Lower leg skin (tissue), 4 donors: ENCODE results near the gene MXD1. TPM values are rescaled to one million over a fixed set of nuclear protein-coding genes. Genes with fewer than 3 reads are reported as not detected.
"Not testable (repeated sequence)": the region's sequence is repeated elsewhere in the genome, so short reads cannot be mapped to it uniquely, and the experiment has no call there.

Experiments
- DNase-seq, 2 donors: peaks; one replicate each; pipeline ENCODE4 v3.0.0-alpha.2; 2019; ENCODE audit warnings: low spot score in 2 of 2
- H3K4me3 ChIP-seq: fragments of 200-600 bp; sonication (generic); 2 replicates; pipeline ENCODE4 v1.5.1; 2017; ENCODE audit warnings: mild to moderate bottlenecking, low read depth; ENCODE audit not compliant: poor library complexity, severe bottlenecking
- POLR2A ChIP-seq, 2 donors: fragments of 450-650 bp; IDR thresholded peaks; one replicate each; pipeline ENCODE4 v1.6.1; 2016 to 2017; ENCODE audit warnings: antibody characterized with exemption in 2 of 2, mild to moderate bottlenecking in 1 of 2, moderate library complexity in 1 of 2
- WGBS, 2 donors: methylation state at CpG; one replicate each; pipeline ENCODE4 v1.1.5; 2018; 5-methylcytosine and 5-hydroxymethylcytosine counted together
- intact Hi-C: fragments of 100-400 bp; cut with DNase I; formaldehyde crosslinking; loops from one replicate; pipeline ENCODE4 v1.15.0; 2023; ENCODE audit warnings: low total_unique reads
- total RNA-seq, 4 donors: library from RNA; depleted of rRNA; stranded (reverse); fragments of >200 nt; gene quantifications; one replicate each; pipeline ENCODE4 v1.1.0, GENCODE V29; 2016
- TF ChIP-seq, protein P1 (sequence below), 3 donors: fragments of 450-650 bp; IDR thresholded peaks; one replicate each; pipeline ENCODE4 v1.5.1; 2016; ENCODE audit warnings: antibody characterized with exemption in 3 of 3, mild to moderate bottlenecking in 3 of 3, moderate library complexity in 2 of 3

MXD1 gene, protein sequence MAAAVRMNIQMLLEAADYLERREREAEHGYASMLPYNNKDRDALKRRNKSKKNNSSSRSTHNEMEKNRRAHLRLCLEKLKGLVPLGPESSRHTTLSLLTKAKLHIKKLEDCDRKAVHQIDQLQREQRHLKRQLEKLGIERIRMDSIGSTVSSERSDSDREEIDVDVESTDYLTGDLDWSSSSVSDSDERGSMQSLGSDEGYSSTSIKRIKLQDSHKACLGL
- total RNA-seq, result 10 to 100 TPM; 19.1 to 26.6 (median 23.9) TPM

DNA sequence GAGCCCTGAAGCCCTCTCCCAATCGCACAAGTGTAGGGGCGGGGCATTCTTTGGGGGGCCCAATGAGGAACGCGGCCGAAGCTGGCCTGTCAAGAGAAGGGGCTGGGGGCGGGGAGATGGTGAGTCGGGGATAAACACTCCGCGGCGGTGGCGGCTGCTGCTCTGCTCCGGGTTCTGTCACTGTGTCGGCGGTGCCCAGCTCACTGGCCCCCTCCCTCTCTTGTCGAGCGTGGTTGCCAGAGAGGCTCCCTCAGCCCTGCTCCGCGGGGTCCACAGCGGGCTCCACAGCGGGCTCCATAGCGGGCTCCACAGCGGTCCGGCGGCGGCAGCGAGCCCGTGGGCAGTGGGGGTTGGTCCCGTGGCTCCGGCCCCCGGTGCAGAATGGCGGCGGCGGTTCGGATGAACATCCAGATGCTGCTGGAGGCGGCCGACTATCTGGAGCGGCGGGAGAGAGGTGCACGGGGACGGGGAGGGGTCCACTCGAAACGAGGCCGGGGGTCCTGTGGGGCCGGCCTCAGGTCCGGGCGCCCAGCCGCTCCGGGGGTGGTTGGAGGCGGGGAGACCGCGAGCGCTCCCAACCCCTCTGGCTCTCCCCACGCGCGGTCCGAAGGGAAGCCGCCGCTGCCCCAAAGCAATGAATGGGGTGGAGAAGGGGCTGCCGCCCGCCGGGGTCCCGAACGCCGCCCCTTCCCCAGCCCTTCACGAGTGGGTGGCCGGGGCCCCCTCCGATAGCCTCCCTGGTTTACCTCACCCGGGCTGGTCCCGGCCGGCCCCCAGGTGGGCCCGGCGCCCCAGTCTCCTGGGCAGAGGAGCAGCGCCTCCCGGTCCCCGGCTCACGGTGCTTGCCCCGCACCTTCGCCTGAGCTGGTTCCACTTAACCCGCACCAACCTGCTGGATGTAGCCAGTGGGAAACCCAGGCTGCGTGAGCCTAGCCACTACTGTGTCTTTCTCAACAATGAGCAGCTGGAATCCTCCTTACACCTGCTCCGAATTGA is at the start of gene MXD1:
Gene MXD1, plus strand, starts transcription at position 160 of the 996 bp plus-strand sequence. Its CDS starts 222 bp downstream, at position 382.
- 0 to 2% methylated on average over 38 to 69 of the region's 81 CpGs for WGBS, 2 donors
- intact Hi-C loops, result loop anchor here (2.0 to 5.0 kb wide), 2 partner anchors 157 to 228 kb away; no protein-coding TSS in a partner anchor
- TF ChIP-seq, protein P1, sequence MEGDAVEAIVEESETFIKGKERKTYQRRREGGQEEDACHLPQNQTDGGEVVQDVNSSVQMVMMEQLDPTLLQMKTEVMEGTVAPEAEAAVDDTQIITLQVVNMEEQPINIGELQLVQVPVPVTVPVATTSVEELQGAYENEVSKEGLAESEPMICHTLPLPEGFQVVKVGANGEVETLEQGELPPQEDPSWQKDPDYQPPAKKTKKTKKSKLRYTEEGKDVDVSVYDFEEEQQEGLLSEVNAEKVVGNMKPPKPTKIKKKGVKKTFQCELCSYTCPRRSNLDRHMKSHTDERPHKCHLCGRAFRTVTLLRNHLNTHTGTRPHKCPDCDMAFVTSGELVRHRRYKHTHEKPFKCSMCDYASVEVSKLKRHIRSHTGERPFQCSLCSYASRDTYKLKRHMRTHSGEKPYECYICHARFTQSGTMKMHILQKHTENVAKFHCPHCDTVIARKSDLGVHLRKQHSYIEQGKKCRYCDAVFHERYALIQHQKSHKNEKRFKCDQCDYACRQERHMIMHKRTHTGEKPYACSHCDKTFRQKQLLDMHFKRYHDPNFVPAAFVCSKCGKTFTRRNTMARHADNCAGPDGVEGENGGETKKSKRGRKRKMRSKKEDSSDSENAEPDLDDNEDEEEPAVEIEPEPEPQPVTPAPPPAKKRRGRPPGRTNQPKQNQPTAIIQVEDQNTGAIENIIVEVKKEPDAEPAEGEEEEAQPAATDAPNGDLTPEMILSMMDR (IDR thresholded peaks at IDR 0.05), result no peak
- peak in 1 of 2 donors; percentile 88 for TF ChIP-seq POLR2A (IDR thresholded peaks at IDR 0.05)
- peak in 1 of 2 donors; percentile 89 for DNase-seq
- peak within 1 kb of the TSS; percentile 99 for H3K4me3 ChIP-seq

DNA sequence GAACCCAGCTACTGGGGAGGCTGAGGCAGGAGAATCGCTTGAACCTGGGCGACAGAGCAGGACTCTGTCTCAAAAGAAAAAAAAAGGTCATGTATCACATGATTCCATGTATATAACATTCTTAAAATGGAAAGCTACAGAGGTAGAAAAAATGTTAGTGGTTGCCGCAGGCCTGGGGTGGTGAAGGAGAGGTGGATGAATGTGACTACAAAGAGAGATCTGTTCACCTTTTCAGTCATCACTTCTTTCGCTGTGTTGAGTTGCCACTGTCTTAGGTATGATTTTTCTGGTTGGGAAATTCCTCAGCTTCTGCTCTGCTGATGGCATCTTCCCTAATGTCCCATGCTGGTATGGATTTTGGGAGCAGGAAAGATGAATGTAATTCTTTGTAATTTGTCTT is 26.5 kb upstream of the MXD1 start:
- DNase-seq, result no peak
- H3K4me3 ChIP-seq, result no peak overlapping the region
- WGBS, 2 donors, result 95 to 99% methylated on average over 4 of the region's 4 CpGs
- TF ChIP-seq, protein P1 (IDR thresholded peaks at IDR 0.05), result no peak
- no peak for TF ChIP-seq POLR2A (IDR thresholded peaks at IDR 0.05)
- intact Hi-C loops, result no loop called here

DNA sequence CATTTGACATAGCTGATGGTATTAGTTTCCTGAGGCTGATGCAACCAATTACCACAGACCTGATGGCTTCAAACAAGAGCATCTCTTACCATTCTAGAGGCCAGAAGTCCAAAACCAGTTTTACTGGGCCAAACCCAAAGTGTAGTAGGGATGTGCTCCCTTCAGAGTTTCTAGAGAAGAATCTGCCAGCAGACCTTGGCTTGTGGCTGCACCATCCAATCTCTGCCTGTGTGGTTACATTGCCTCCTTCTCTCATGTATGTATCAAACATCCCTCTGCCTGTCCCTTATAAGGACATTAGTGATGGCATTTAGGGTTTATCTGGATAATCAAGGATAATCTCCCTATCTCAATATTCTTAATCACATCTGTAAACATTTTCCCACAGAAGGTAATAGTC is 25.6 kb upstream of the MXD1 start:
- no peak for TF ChIP-seq POLR2A (IDR thresholded peaks at IDR 0.05)
- TF ChIP-seq, protein P1 (IDR thresholded peaks at IDR 0.05), result no peak
- intact Hi-C loops, result no loop called here
- no peak overlapping the region for H3K4me3 ChIP-seq
- no peak for DNase-seq

DNA sequence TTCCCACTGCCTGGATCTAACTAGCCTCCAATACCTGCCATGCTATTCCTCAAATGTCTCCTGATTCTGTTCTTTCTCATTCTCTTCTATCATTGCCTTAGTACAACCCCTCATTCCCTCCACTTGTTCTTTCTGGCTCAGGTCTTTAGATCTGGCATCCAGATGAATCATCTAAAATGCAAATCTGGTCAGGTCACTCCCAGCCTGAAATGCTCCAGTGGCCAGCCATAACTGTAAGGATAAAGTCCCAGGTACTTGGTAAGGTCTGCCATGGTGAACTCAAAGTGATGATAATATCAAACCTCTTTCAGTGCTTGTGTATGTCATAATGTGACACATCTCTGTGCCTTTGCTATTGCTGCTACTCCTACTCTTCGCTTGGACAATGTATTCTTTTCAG is 24.0 kb upstream of the MXD1 start:
- WGBS, 2 donors, result 37 to 50% methylated on average over 1 of the region's 1 CpG
- intact Hi-C loops, result no loop called here
- no peak for DNase-seq
- no peak for TF ChIP-seq POLR2A (IDR thresholded peaks at IDR 0.05)
- TF ChIP-seq, protein P1 (IDR thresholded peaks at IDR 0.05), result no peak
- H3K4me3 ChIP-seq, result no peak overlapping the region

DNA sequence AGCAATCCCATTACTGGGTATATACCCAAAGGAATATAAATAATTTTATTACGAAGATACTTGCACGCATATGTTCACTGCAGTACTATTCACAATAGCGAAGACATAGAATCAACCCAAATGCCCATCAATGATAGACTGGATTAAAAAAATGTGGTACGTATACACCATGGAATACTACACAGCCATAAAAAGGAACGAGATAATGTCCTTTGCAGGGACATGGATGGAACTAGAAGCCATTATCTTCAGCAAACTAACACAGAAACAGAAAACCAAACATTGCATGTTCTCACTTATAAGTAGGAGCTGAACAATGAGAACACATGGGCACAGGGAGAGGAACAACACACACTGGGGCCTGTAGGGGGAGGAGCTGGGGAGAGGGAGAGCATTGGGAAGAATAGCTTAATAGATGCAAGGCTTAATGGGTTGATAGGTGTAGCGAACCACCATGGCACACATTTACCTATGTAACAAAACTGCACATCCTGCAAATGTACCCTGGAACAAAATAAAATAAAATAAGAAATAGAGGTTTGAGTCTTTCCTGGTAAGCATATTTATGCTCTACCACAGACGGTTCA is 22.0 kb upstream of the MXD1 start:
- intact Hi-C loops, H3K4me3 ChIP-seq, DNase-seq: not testable (repeated sequence)
- 92 to 93% methylated on average over 7 of the region's 7 CpGs for WGBS, 2 donors
